IMR-90 (cell line): ENCODE data around the gene PARVB. TPM values are rescaled to one million over a fixed set of nuclear protein-coding genes. Genes with fewer than 3 reads are reported as not detected.

Experiments
- ATAC-seq: fragments of 200-7000 bp; cut with Tn5 transposase; 2 replicates; pipeline ENCODE4 v1.9.1; 2020; ENCODE audit warnings: low read depth, mild to moderate bottlenecking, moderate library complexity
- BruUV-seq: library from RNA; stranded (reverse); fragments of 400-500 nt; replicated peaks from 2 replicates; lab custom pipeline; 2021; lab: Mats Ljungman, UMichigan
- CTCF ChIA-PET: fragments of 300-600 bp; formaldehyde crosslinking; extraction: SDS; loops from one replicate; lab custom pipeline; 2021; ENCODE audit warnings: antibody characterized with exemption; lab: Yijun Ruan, JAX
- POLR2A ChIA-PET: fragments of 300-600 bp; sonication (Branson Sonifier 250); formaldehyde crosslinking; loops from one replicate; lab custom pipeline; 2022; ENCODE audit warnings: antibody characterized with exemption; ENCODE audit not compliant: unreplicated experiment; lab: Charles Lee
- DNase-seq: peaks from one replicate; pipeline ENCODE4 v3.0.0; 2013
- H2AFZ ChIP-seq: replicated peaks from 2 replicates; pipeline ENCODE3; 2013; ENCODE audit warnings: low read length, mild to moderate bottlenecking; ENCODE audit not compliant: poor library complexity
- H2AK5ac ChIP-seq: 2 replicates; pipeline ENCODE4 v1.6.1; 2013; ENCODE audit warnings: low read depth, low read length, inconsistent platforms
- H2AK9ac ChIP-seq: replicated peaks from 2 replicates; pipeline ENCODE3; 2013; ENCODE audit warnings: mild to moderate bottlenecking, low read depth, low read length, moderate library complexity; ENCODE audit not compliant: poor library complexity
- H2BK120ac ChIP-seq: 2 replicates; pipeline ENCODE4 v1.6.1; 2013; ENCODE audit warnings: low read depth, low read length, inconsistent platforms
- H2BK15ac ChIP-seq: 3 replicates; pipeline ENCODE4 v1.6.1; 2013; ENCODE audit warnings: low read depth, low read length, inconsistent platforms
- H2BK20ac ChIP-seq: 2 replicates; pipeline ENCODE4 v1.6.1; 2013; ENCODE audit warnings: low read depth, mild to moderate bottlenecking, inconsistent platforms, low read length, moderate library complexity
- H2BK5ac ChIP-seq: 2 replicates; pipeline ENCODE4 v1.6.1; 2013; ENCODE audit warnings: mild to moderate bottlenecking, low read depth, low read length, inconsistent platforms; ENCODE audit not compliant: poor library complexity, severe bottlenecking
- H3K14ac ChIP-seq: replicated peaks from 2 replicates; pipeline ENCODE4 v1.6.1; 2013; ENCODE audit warnings: low read depth, low read length, inconsistent platforms
- H3K18ac ChIP-seq: 2 replicates; pipeline ENCODE4 v1.6.1; 2013; ENCODE audit warnings: low read depth, low read length, control low read depth
- H3K23ac ChIP-seq: 2 replicates; pipeline ENCODE4 v1.6.1; 2013; ENCODE audit warnings: low read depth, low read length, inconsistent platforms
- H3K27ac ChIP-seq: 2 replicates; pipeline ENCODE4 v1.5.1; 2013; ENCODE audit warnings: mild to moderate bottlenecking, control low read depth, low read length; ENCODE audit not compliant: insufficient read depth
- H3K27me3 ChIP-seq: 2 replicates; pipeline ENCODE4 v1.6.1; 2013; ENCODE audit warnings: low read length; ENCODE audit not compliant: control insufficient read depth, insufficient read depth
- H3K36me3 ChIP-seq: 2 replicates; pipeline ENCODE4 v1.6.1; 2013; ENCODE audit warnings: low read length, mixed read lengths; ENCODE audit not compliant: control insufficient read depth, insufficient read depth
- H3K4ac ChIP-seq: 2 replicates; pipeline ENCODE4 v1.6.1; 2013; ENCODE audit warnings: low read depth, low read length, inconsistent platforms
- H3K4me1 ChIP-seq: 2 replicates; pipeline ENCODE4 v1.6.1; 2013; ENCODE audit warnings: low read length, mixed read lengths; ENCODE audit not compliant: control insufficient read depth, insufficient read depth
- H3K4me2 ChIP-seq: 2 replicates; pipeline ENCODE4 v1.6.1; 2013; ENCODE audit warnings: low read depth, mild to moderate bottlenecking, control low read depth, low read length, moderate library complexity
- H3K4me3 ChIP-seq: 2 replicates; pipeline ENCODE4 v1.5.1; 2013; ENCODE audit warnings: low read depth, mild to moderate bottlenecking, control low read depth, low read length, moderate library complexity; ENCODE audit not compliant: insufficient read depth
- H3K56ac ChIP-seq: 2 replicates; pipeline ENCODE4 v1.6.1; 2013; ENCODE audit warnings: low read length, inconsistent platforms; ENCODE audit not compliant: insufficient read depth; ENCODE audit errors: extremely low read depth
- H3K79me1 ChIP-seq, 2 experiments: 2 replicates each; pipeline ENCODE4 v1.6.1; 2013; ENCODE audit warnings: low read length in 2 of 2, inconsistent platforms in 1 of 2, low read depth in 1 of 2
- H3K9ac ChIP-seq: 2 replicates; pipeline ENCODE4 v1.6.1; 2013; ENCODE audit warnings: low read depth, low read length, control low read depth
- H3K9me1 ChIP-seq: 2 replicates; pipeline ENCODE4 v1.6.1; 2013; ENCODE audit warnings: low read length, inconsistent platforms; ENCODE audit not compliant: insufficient read depth
- H3K9me3 ChIP-seq: 2 replicates; pipeline ENCODE4 v1.6.1; 2013; ENCODE audit warnings: low read length; ENCODE audit not compliant: control insufficient read depth, insufficient read depth
- H4K20me1 ChIP-seq: 2 replicates; pipeline ENCODE4 v1.6.1; 2013; ENCODE audit warnings: low read length, inconsistent platforms; ENCODE audit not compliant: insufficient read depth
- H4K5ac ChIP-seq: 2 replicates; pipeline ENCODE4 v1.6.1; 2013; ENCODE audit warnings: mild to moderate bottlenecking, low read depth, low read length, control low read depth
- H4K8ac ChIP-seq, 2 experiments: 2 replicates each; pipeline ENCODE4 v1.6.1; 2013; ENCODE audit warnings: low read depth in 2 of 2, low read length in 2 of 2, control low read depth in 1 of 2, inconsistent platforms in 1 of 2
- H4K91ac ChIP-seq: 2 replicates; pipeline ENCODE4 v1.6.1; 2013; ENCODE audit warnings: low read depth, low read length, inconsistent platforms; ENCODE audit not compliant: insufficient read depth
- BHLHE40 ChIP-seq: fragments of 150-350 bp; IDR thresholded peaks from 2 replicates; pipeline ENCODE4 v1.6.1; 2016; ENCODE audit warnings: mild to moderate bottlenecking, low read depth, low read length
- CEBPB ChIP-seq: IDR thresholded peaks from 2 replicates; pipeline ENCODE4 v1.6.1; 2012; ENCODE audit warnings: low read depth, low read length, improper control_type of control experiment
- CHD1 ChIP-seq: IDR thresholded peaks from 2 replicates; pipeline ENCODE4 v1.6.1; 2012; ENCODE audit warnings: low read depth, low read length, improper control_type of control experiment
- MAZ ChIP-seq: IDR thresholded peaks from 2 replicates; pipeline ENCODE4 v1.6.1; 2012; ENCODE audit warnings: low read depth, mild to moderate bottlenecking, low read length, improper control_type of control experiment, moderate library complexity, borderline replicate concordance
- RAD21 ChIP-seq: IDR thresholded peaks from 2 replicates; pipeline ENCODE4 v1.6.1; 2012; ENCODE audit warnings: low read length, improper control_type of control experiment
- RCOR1 ChIP-seq: IDR thresholded peaks from 2 replicates; pipeline ENCODE4 v1.6.1; 2012; ENCODE audit warnings: mild to moderate bottlenecking, low read length, improper control_type of control experiment; ENCODE audit not compliant: insufficient replicate concordance
- WGBS, 2 experiments: methylation state at CpG; one replicate each; pipeline versions ENCODE4 v1.1.5 to v1.1.7; 2013; ENCODE audit warnings: missing lambda C conversion rate in 2 of 2; ENCODE audit not compliant: insufficient read length in 1 of 2; ENCODE audit errors: extremely low coverage in 2 of 2; 5-methylcytosine and 5-hydroxymethylcytosine counted together
- dilution Hi-C: fragments of 300-500 bp; cut with HindIII; formaldehyde crosslinking; loops from one replicate; pipeline ENCODE4 v1.14.3; 2018; ENCODE audit warnings: low sequenced_read_pairs; ENCODE audit not compliant: unreplicated experiment
- in situ Hi-C: fragments of 300-500 bp; cut with MboI; formaldehyde crosslinking; loops from 3 replicates; pipeline ENCODE4 v1.14.3; 2019; ENCODE audit warnings: low sequenced_read_pairs, inconsistent platforms, mixed read lengths
- intact Hi-C: fragments of 100-400 bp; cut with micrococcal nuclease; formaldehyde crosslinking; loops from 2 replicates; pipeline ENCODE4 v1.10.0; 2022
- polyA plus RNA-seq, 3 experiments: library from polyadenylated mRNA; depleted of rRNA; stranded (reverse); fragments of >200 nt; gene quantifications; 2 replicates each; pipeline ENCODE4 v1.2.3, GENCODE V29; 2012; ENCODE audit warnings: low replicate concordance in 1 of 3
- total RNA-seq: library from RNA; depleted of rRNA; stranded (reverse); fragments of >200 nt; gene quantifications from 2 replicates; pipeline ENCODE4 v1.2.3, GENCODE V29; 2012

PARVB gene
- total and polyA plus RNA-seq, 2 of the 4 experiments (the other 2 are of a cell fraction), result 44.3 to 53.9 TPM

GRCh38 chr22:44147821-44148574, 123.9 kb downstream of the PARVB start:
- DNase-seq (peak; percentile 36), ATAC-seq (peak; percentile 51)
- no peak overlapping the region for H2AK5ac ChIP-seq
- peak overlapping the region; percentile 53 for H2AFZ ChIP-seq
- in situ Hi-C loops, result no loop called here
- 0 out of 2 replicates have a peak overlapping the region, but pooled peaks have one; percentile 5 for H3K23ac ChIP-seq
- H2BK15ac ChIP-seq, result peak overlapping the region; percentile 52; the same call in 1 of the 3 replicates
- H3K56ac ChIP-seq, result no peak overlapping the region; the same call in 1 of the 2 replicates
- no peaks in the 10 kb centered on the region for H3K9me3 ChIP-seq
- H2BK5ac ChIP-seq, result no peak overlapping the region
- no peaks in the 10 kb centered on the region for H3K79me1 ChIP-seq
- no peak overlapping the region; the same call in 1 of the 2 replicates for H3K18ac ChIP-seq
- 0 out of 2 replicates have a peak overlapping the region, but pooled peaks have one; percentile 8 for H3K14ac ChIP-seq
- H4K91ac ChIP-seq, result peak overlapping the region; percentile 19
- H3K4me3 ChIP-seq, result no peak overlapping the region
- CTCF ChIA-PET, result no interaction called here
- no peak for TF ChIP-seq CHD1
- TF ChIP-seq RAD21, result no peak
- TF ChIP-seq RCOR1, result no peak
- no peak for TF ChIP-seq MAZ
- no peak for TF ChIP-seq CEBPB
- no peak for TF ChIP-seq BHLHE40
- peak overlapping the region; percentile 11 for H2BK120ac ChIP-seq
- H3K9ac ChIP-seq, result no peak overlapping the region
- H3K27ac ChIP-seq, result peak overlapping the region; percentile 30; the same call in 1 of the 2 replicates
- peaks cover 7% of the 10 kb centered on the region for H3K9me1 ChIP-seq
- no peaks in the 10 kb centered on the region for H4K20me1 ChIP-seq
- H3K36me3 ChIP-seq, result no peaks in the 10 kb centered on the region
- dilution Hi-C loops, result no loop called here
- H3K27me3 ChIP-seq, result no peaks in the 10 kb centered on the region
- H2AK9ac ChIP-seq, result peak overlapping the region; percentile 55
- H3K4me1 ChIP-seq, result peaks cover 14% of the 10 kb centered on the region
- H2BK20ac ChIP-seq, result no peak overlapping the region
- 28% methylated on average over 6 of the region's 27 CpGs; no CpG with 5 or more reads in 1 of the 2 experiments for WGBS, 2 experiments
- H3K4me2 ChIP-seq, result no peak overlapping the region
- POLR2A ChIA-PET, result no interaction called here
- no peak overlapping the region; the same call in 1 of the 2 replicates for H4K5ac ChIP-seq
- 0 out of 4 replicates have a peak overlapping the region, but pooled peaks of 1 of the 2 experiments have one; percentile 30 for H4K8ac ChIP-seq
- intact Hi-C loops, result loop anchor here (10.0 kb wide), 1 partner anchor 177 kb away; no protein-coding TSS in a partner anchor
- BruUV-seq, result no TSS peak
- H3K4ac ChIP-seq, result peak overlapping the region; percentile 52; the same call in 1 of the 2 replicates
